ENCODE results near the gene DOP1A.

The DOP1A gene

GRCh38 chr6:83167726-83168278, 100.3 kb downstream of the DOP1A start:
- no peak for DNase-seq (ENCODE audit: extremely low read depth, low read depth)
- no peak for TF ChIP-seq CTCF (IDR thresholded peaks at IDR 0.05; ENCODE audit: low read depth, low read length)

GRCh38 chr6:83168556-83168955, 101.1 kb downstream of the DOP1A start:
- DNase-seq (ENCODE audit: extremely low read depth, low read depth), result no peak
- TF ChIP-seq CTCF (IDR thresholded peaks at IDR 0.05; ENCODE audit: low read depth, low read length), result no peak

GRCh38 chr6:83169106-83169505, 101.6 kb downstream of the DOP1A start:
- no peak for TF ChIP-seq CTCF (IDR thresholded peaks at IDR 0.05; ENCODE audit: low read depth, low read length)
- DNase-seq (ENCODE audit: extremely low read depth, low read depth), result no peak

- no peak for DNase-seq (ENCODE audit: extremely low read depth, low read depth)
- TF ChIP-seq CTCF (IDR thresholded peaks at IDR 0.05; ENCODE audit: low read depth, low read length), result no peak
These were observed 102.0 kb downstream of the DOP1A start for GRCh38 chr6:83169511-83169910.

- TF ChIP-seq CTCF (IDR thresholded peaks at IDR 0.05; ENCODE audit: low read depth, low read length), result no peak
- DNase-seq (ENCODE audit: extremely low read depth, low read depth), result no peak
These were observed 108.8 kb downstream of the DOP1A start for GRCh38 chr6:83176246-83176645.

GRCh38 chr6:83180426-83180950, 113.0 kb downstream of the DOP1A start:
- TF ChIP-seq CTCF (IDR thresholded peaks at IDR 0.05; ENCODE audit: low read depth, low read length), result no peak
- DNase-seq (ENCODE audit: extremely low read depth, low read depth), result no peak

- no peak for DNase-seq (ENCODE audit: extremely low read depth, low read depth)
- TF ChIP-seq CTCF (IDR thresholded peaks at IDR 0.05; ENCODE audit: low read depth, low read length), result no peak
These were observed 114.6 kb downstream of the DOP1A start for GRCh38 chr6:83182114-83182513.

Data from AG09319 (cell line).